GM10248 (cell line): ENCODE measurements around the gene CLMN.

ENCODE experiments used
- CTCF ChIA-PET: fragments of 300-600 bp; sonication (Branson Sonifier 250); formaldehyde crosslinking; extraction: SDS; loops from one replicate; lab custom pipeline; 2021; ENCODE audit warnings: antibody characterized with exemption; lab: Yijun Ruan, JAX
- POLR2A ChIA-PET: fragments of 350-650 bp; sonication (Branson Sonifier 250); formaldehyde crosslinking; extraction: SDS; loops from one replicate; lab custom pipeline; 2020; ENCODE audit warnings: antibody characterized with exemption; lab: Yijun Ruan, JAX
- DNase-seq: peaks from one replicate; pipeline ENCODE4 v3.0.0; 2012; ENCODE audit errors: extremely low spot score
- CTCF ChIP-seq: IDR thresholded peaks from 2 replicates; pipeline ENCODE4 v1.5.1; 2012; ENCODE audit warnings: mild to moderate bottlenecking, low read depth; ENCODE audit errors: extremely low read depth, missing control alignments, control extremely low read depth

Gene CLMN

GRCh38 chr14:95237958-95238340 is 81.8 kb downstream of the CLMN start:
- CTCF ChIA-PET = no interaction called here
- DNase-seq = no peak
- TF ChIP-seq CTCF = no peak
- POLR2A ChIA-PET = no interaction called here

- no peak for DNase-seq
- ChIA-PET CTCF (no interaction called here), POLR2A (no interaction called here)
- TF ChIP-seq CTCF = no peak
These were observed 82.4 kb downstream of the CLMN start for GRCh38 chr14:95237121-95237957.

- CTCF ChIA-PET = no interaction called here
- POLR2A ChIA-PET = no interaction called here
- DNase-seq = no peak
- no peak for TF ChIP-seq CTCF
These were observed 83.5 kb downstream of the CLMN start for GRCh38 chr14:95236221-95236620.

- no peak for TF ChIP-seq CTCF
- ChIA-PET CTCF (no interaction called here), POLR2A (no interaction called here)
- DNase-seq = no peak
These were observed 83.9 kb downstream of the CLMN start for GRCh38 chr14:95235767-95236166.

GRCh38 chr14:95235351-95235750 is 84.4 kb downstream of the CLMN start:
- CTCF ChIA-PET = interaction anchor here (1.0 kb wide), 1 partner anchor 126 kb away, joined by 3 read pairs; no protein-coding TSS in a partner anchor
- POLR2A ChIA-PET = no interaction called here
- TF ChIP-seq CTCF = no peak
- no peak for DNase-seq

- POLR2A ChIA-PET = no interaction called here
- no peak for TF ChIP-seq CTCF
- DNase-seq = no peak
- CTCF ChIA-PET = interaction anchor here (1.0 to 1.3 kb wide), 2 partner anchors 27 to 127 kb away, joined by 3 read pairs; no protein-coding TSS in a partner anchor
These were observed 85.3 kb downstream of the CLMN start for GRCh38 chr14:95234426-95234825.
